COLO829 (cell line): ENCODE measurements around the gene EBI3.
"Not testable (repeated sequence)": the region's sequence is repeated elsewhere in the genome, so short reads cannot be mapped to it uniquely, and the experiment has no call there.

ENCODE experiments used
- DNase-seq: peaks from one replicate; pipeline ENCODE4 v3.0.0; 2012; ENCODE audit warnings: low spot score

Gene EBI3

DNA sequence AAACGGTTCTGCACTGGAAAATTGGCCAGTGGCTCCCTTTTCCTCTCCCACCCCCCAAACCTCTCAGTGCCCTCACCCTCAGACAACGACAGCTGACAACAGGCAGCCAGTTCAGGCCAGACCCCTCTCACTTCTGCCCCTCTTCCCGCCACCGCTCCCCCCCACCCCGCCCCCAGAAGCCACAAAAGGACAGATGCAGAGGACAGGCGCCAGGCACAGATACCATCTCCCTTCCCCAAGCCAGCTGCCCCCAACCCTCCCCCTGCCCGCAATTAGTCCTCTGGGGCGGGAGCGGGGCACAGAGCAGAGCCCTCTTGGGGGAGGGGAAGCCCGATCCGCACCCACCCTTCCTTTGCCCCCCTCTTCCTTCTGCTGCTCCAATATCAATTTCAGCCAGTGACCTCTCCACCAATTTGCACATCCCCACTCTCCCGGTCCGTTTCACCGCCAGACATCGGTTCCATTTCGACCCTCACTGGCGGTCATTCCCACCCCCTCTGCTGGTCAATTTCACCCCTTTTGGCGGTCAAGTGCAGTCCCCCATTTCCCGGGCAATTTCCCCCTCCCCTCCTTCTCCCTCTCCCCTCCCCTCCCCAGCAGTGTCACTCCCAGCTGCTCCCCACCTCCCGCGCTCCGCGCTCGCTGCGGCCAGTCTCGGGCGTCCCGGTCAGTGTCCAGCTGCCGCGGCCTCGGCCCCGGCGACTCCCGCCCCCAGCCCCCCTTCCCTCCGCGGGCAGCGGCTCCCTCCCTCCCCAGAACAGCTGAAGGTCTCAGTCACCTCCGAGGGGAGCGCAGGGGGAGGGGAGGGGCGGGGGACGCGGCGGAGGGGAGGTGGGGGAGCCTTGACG, 49.3 kb downstream of the EBI3 start, which contains the start of gene SHD:
TSS of gene SHD (plus strand) at position 848 of the 848 bp plus-strand sequence. CDS start 798 bp downstream, outside the sequence.
- DNase-seq: no peak

DNA sequence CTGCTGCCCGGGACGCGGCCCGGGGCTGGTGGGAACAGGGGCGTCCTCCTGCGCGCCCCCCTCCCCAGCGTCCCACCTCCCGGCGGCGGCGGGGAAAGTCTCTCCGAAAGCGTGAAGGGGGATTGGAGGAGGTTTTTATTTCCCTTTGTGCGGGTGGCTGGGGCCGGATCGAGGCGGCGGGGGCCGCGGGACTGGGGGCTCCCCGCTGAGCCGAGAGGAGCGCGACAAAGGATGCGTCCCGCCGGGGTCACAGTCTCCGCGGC, 49.9 kb downstream of the EBI3 start:
- DNase-seq: no peak

DNA sequence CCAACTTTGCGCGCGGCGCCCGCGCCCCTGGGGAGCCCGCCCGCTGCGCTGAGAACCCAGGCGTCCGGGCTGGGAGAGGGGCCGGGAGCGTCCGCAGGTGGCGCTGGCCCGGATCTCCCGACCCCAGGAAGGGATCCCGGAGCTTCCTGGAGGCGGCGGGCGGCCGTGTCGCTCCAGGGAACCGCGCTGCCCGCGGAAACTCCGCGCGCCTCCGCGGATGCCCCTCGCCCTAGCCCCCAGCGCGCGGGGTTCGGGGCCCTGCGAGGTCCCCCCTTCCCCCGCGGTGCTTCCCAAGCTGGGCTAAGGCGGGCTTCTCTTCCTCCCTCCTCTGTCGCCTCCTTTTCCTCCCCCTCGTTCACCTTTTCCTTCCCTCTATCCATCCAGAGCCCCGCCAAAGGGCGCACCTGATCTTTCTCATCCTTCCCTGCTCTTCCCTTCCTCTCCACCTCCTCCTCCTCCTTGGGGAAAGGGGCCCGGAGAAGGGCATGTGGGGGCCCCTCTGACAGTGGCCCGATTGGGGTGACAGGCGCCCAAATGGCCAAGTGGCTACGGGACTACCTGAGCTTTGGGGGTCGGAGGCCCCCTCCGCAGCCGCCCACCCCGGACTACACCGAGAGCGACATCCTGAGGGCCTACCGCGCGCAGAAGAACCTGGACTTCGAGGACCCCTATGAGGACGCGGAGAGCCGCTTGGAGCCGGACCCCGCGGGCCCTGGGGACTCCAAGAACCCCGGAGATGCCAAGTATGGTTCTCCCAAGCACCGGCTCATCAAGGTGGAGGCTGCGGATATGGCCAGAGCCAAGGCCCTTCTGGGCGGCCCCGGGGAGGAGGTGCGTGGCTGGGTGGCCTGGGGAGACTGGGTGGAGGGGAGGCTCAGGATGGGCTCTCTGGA, 50.5 kb downstream of the EBI3 start:
- no peak for DNase-seq

DNA sequence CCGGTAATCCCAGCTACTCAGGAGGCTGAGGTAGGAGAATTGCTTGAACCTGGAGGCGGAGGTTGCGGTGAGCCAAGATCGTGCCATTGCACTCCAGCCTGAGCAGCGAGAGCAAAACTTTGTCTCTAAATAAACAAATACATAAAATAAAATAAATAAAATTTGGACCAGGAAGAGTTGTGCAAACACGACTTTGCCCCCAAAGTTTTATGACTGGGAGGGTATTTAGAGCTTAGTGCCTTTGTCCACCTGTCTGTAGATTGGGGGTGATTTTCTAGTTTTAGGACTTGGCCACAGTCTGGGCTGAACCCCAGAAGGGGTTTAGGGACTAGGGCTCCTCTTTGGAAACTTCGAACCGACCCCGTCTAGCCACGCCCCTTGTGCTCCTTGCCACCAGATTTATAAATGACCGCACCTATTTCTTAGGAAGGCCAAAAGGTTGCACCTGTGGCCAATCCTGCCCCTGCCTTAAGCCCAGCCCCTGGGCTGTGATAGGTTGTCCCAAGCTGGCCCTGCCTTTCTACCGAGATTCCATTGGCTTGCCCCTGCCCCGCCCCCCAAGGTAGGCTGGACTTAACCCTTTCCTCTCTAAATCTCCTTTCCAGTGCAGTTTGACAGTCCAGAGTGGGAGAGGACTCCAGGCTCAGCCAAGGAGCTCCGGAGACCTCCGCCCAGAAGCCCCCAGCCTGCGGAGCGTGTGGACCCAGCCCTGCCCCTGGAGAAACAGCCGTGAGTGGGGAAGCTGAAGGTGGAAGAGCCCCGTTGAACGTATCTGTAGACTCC, 55.0 kb downstream of the EBI3 start:
- peak; percentile 58 for DNase-seq

DNA sequence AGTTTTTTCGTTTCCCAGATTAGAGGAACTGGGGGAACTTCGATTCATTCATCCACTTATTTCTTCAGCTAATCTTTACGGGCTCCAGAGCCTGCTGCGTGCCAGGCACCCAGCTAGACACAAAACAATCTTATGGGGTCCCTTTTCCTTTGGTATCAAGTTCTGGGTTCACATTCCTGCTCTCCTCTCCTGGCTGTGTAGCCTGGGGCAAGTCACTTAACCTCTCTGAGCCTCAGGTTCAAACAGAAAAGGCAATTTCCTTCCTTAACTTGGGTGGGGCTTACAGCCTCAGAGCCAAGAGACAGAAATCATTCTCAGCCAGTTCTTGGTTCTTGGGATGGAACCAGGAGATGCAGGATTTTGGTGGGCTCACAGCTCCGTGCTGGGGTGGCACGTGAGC, 55.7 kb downstream of the EBI3 start:
- DNase-seq: no peak

DNA sequence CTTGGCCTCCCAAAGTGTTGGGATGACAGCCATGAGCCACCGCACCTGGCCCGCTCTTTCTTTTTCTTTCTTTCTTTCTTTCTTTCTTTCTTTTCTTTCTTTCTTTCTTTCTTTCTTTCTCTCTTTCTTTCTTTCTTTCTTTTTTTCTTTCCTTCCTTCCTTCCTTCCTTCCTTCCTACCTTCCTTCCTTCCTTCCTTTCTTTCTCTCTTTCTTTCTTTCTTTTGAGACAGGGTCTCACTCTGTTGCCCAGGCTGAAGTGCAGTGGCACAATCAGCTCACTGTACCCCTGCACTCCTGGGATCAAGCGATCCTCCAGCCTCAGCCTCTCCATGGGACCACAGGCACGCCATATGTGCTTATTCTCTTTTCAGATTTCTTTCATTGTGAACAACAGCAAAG, 56.8 kb downstream of the EBI3 start:
- DNase-seq: not testable (repeated sequence)
